Measurements from ENCODE around the gene KDM2A.

DNA sequence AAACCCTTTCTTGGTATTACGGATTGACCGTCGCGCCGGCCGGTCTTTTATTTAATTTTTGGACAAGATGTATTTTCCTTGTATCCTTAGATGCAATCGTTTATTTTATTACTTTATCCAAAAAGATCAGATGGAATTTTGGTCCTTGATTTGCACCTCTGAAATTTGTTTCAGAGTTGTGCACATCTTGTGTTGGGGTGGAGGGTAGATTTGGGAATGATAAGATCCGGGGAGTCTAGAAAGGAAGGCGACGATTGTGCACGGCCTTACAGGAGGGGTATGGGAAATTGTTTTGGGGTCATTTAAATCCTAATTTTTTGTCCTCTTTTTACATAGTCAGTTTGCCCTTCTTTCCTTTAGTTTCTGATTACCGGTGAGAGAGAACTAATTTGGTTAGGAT, 1.4 kb downstream of the KDM2A start:
- no peak for TF ChIP-seq SIN3B (IDR thresholded peaks at IDR 0.05; ENCODE audit: low read length)
- TF ChIP-seq HDAC6 (IDR thresholded peaks at IDR 0.05; ENCODE audit: low read depth, low read length) = no peak
